CD4-positive, alpha-beta T cell treated with Interferon gamma for 1 hour (primary cell): ENCODE measurements around the gene MAEA.
"Not testable (repeated sequence)": the region's sequence is repeated elsewhere in the genome, so short reads cannot be mapped to it uniquely, and the experiment has no call there.

Source experiments
- DNase-seq: peaks from one replicate; pipeline ENCODE4 v3.0.0-alpha.2; 2020

The MAEA gene

GRCh38 chr4:1369479-1370079 lies 79.9 kb downstream of the MAEA start:
- no peak for DNase-seq

GRCh38 chr4:1370321-1371124 lies 80.8 kb downstream of the MAEA start:
- no peak for DNase-seq

GRCh38 chr4:1371176-1372165 lies 81.8 kb downstream of the MAEA start:
- DNase-seq = no peak

- DNase-seq = not testable (repeated sequence)
Observed at GRCh38 chr4:1372576-1372975, 82.9 kb downstream of the MAEA start.

- no peak for DNase-seq
Observed at GRCh38 chr4:1373892-1374705, 84.4 kb downstream of the MAEA start.

- DNase-seq = no peak
Observed at GRCh38 chr4:1374706-1375045, 85.0 kb downstream of the MAEA start.

- no peak for DNase-seq
Observed at GRCh38 chr4:1375051-1375721, 85.5 kb downstream of the MAEA start.

GRCh38 chr4:1375761-1376322 lies 86.2 kb downstream of the MAEA start:
- DNase-seq = no peak

GRCh38 chr4:1376391-1376840 lies 86.7 kb downstream of the MAEA start:
- no peak for DNase-seq

- no peak for DNase-seq
Observed at GRCh38 chr4:1376841-1377605, 87.3 kb downstream of the MAEA start.

- DNase-seq = no peak
Observed at GRCh38 chr4:1377606-1378261, 88.0 kb downstream of the MAEA start.

GRCh38 chr4:1378559-1379231 lies 89.0 kb downstream of the MAEA start:
- DNase-seq = no peak

GRCh38 chr4:1379351-1379781 lies 89.7 kb downstream of the MAEA start:
- no peak for DNase-seq

GRCh38 chr4:1379801-1380331 lies 90.2 kb downstream of the MAEA start:
- DNase-seq = no peak

- no peak for DNase-seq
Observed at GRCh38 chr4:1380368-1381151, 90.9 kb downstream of the MAEA start.

- DNase-seq = no peak
Observed at GRCh38 chr4:1381181-1381621, 91.5 kb downstream of the MAEA start.

GRCh38 chr4:1381944-1382541 lies 92.4 kb downstream of the MAEA start:
- no peak for DNase-seq
